ENCODE results near the gene CARD18. TPM values are rescaled to one million over a fixed set of nuclear protein-coding genes. Genes with fewer than 3 reads are reported as not detected.

CARD18 gene
- total RNA-seq, 2 donors from 2014 or later = not detected

DNA sequence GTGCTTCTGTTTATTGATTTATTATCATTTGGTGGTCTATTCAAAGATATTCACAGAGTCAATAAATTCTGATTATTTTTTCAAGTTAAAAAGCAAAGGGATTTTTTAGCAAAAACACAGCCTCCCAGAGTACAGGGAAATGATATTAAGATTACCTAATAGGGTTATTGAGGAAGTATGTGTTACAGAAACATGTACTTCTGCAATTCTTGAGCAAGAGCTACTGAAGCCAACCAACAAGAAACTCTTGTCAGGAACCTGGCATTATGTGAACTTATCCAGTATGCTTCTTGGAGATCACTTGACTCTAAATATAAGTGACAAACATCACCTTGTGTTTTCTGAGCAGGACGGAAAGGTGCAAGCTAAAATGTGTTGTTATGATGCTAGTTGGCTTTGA is 42.0 kb upstream of the CARD18 start:
- Mint-ChIP-seq H3K4me1 (no peaks in the 10 kb centered on the region), H3K4me3 (no peak overlapping the region), H3K27ac (no peak overlapping the region), H3K9me3 (no peaks in the 10 kb centered on the region), H3K27me3 (ENCODE audit: insufficient read depth) (no peaks in the 10 kb centered on the region), H3K36me3 (ENCODE audit: low read depth) (no peaks in the 10 kb centered on the region)
- H3K9me3 ChIP-seq (ENCODE audit: control insufficient read depth, low read length) = no peaks in the 10 kb centered on the region
- H3K9ac ChIP-seq (ENCODE audit: extremely low read depth, low read length, poor library complexity, severe bottlenecking) = no peak overlapping the region
- H3K27ac ChIP-seq (ENCODE audit: low read depth, low read length) = no peak overlapping the region
- no peaks in the 10 kb centered on the region for H3K4me1 ChIP-seq (ENCODE audit: control insufficient read depth, insufficient read depth, low read length)
- DNase-seq = no peak
- H3K4me3 ChIP-seq (ENCODE audit: low read length) = no peak overlapping the region
- no peaks in the 10 kb centered on the region for H3K27me3 ChIP-seq (ENCODE audit: control insufficient read depth, insufficient read depth, low read length, poor library complexity, severe bottlenecking)
- WGBS, 2 experiments (ENCODE audit: insufficient coverage in 1 of 2, insufficient read length in 1 of 2) = 100% methylated on average over 1 of the region's 1 CpG; no CpG with 5 or more reads in 1 of the 2 experiments
- TF ChIP-seq, protein P1, sequence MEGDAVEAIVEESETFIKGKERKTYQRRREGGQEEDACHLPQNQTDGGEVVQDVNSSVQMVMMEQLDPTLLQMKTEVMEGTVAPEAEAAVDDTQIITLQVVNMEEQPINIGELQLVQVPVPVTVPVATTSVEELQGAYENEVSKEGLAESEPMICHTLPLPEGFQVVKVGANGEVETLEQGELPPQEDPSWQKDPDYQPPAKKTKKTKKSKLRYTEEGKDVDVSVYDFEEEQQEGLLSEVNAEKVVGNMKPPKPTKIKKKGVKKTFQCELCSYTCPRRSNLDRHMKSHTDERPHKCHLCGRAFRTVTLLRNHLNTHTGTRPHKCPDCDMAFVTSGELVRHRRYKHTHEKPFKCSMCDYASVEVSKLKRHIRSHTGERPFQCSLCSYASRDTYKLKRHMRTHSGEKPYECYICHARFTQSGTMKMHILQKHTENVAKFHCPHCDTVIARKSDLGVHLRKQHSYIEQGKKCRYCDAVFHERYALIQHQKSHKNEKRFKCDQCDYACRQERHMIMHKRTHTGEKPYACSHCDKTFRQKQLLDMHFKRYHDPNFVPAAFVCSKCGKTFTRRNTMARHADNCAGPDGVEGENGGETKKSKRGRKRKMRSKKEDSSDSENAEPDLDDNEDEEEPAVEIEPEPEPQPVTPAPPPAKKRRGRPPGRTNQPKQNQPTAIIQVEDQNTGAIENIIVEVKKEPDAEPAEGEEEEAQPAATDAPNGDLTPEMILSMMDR (conservative IDR thresholded peaks at IDR 0.05) = no peak
- no peaks in the 10 kb centered on the region for H3K36me3 ChIP-seq (ENCODE audit: control insufficient read depth, insufficient read depth, low read length)

DNA sequence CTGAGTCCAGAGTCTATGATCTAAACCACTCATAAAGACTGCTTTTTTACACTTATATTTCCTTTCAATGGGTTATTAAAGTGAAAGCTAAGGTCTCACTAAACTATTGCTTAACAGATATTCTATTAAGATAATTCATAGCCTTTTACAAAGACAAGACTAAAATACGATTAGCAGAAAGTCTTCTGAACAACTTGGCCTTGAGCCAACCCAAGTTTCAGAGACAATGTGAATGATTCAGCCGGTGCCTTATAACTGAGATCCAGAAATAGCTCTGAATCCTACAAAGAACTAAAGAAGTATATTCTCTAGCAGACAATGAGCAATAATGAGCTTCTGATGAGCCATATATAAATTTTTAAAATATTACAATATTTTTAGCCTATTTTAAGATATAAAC is 41.5 kb upstream of the CARD18 start:
- no peaks in the 10 kb centered on the region for H3K4me1 ChIP-seq (ENCODE audit: control insufficient read depth, insufficient read depth, low read length)
- H3K9ac ChIP-seq (ENCODE audit: extremely low read depth, low read length, poor library complexity, severe bottlenecking) = no peak overlapping the region
- H3K4me3 ChIP-seq (ENCODE audit: low read length) = no peak overlapping the region
- no peaks in the 10 kb centered on the region for H3K9me3 Mint-ChIP-seq
- TF ChIP-seq, protein P1 (conservative IDR thresholded peaks at IDR 0.05) = no peak
- H3K36me3 ChIP-seq (ENCODE audit: control insufficient read depth, insufficient read depth, low read length) = no peaks in the 10 kb centered on the region
- H3K27me3 ChIP-seq (ENCODE audit: control insufficient read depth, insufficient read depth, low read length, poor library complexity, severe bottlenecking) = no peaks in the 10 kb centered on the region
- 98% methylated on average over 2 of the region's 2 CpGs; no CpG with 5 or more reads in 1 of the 2 experiments for WGBS, 2 experiments (ENCODE audit: insufficient coverage in 1 of 2, insufficient read length in 1 of 2)
- H3K27ac ChIP-seq (ENCODE audit: low read depth, low read length) = no peak overlapping the region
- no peaks in the 10 kb centered on the region for H3K4me1 Mint-ChIP-seq
- H3K27ac Mint-ChIP-seq = no peak overlapping the region
- H3K36me3 Mint-ChIP-seq (ENCODE audit: low read depth) = no peaks in the 10 kb centered on the region
- no peak for DNase-seq
- H3K9me3 ChIP-seq (ENCODE audit: control insufficient read depth, low read length) = no peaks in the 10 kb centered on the region
- H3K27me3 Mint-ChIP-seq (ENCODE audit: insufficient read depth) = no peaks in the 10 kb centered on the region
- no peak overlapping the region for H3K4me3 Mint-ChIP-seq

GRCh38 chr11:105179542-105180278 is 40.1 kb upstream of the CARD18 start:
- WGBS, 2 experiments (ENCODE audit: insufficient coverage in 1 of 2, insufficient read length in 1 of 2) = 80% methylated on average over 4 of the region's 5 CpGs; no CpG with 5 or more reads in 1 of the 2 experiments
- no peak overlapping the region for H3K4me3 ChIP-seq (ENCODE audit: low read length)
- H3K9me3 ChIP-seq (ENCODE audit: control insufficient read depth, low read length) = no peaks in the 10 kb centered on the region
- H3K9me3 Mint-ChIP-seq = no peaks in the 10 kb centered on the region
- H3K9ac ChIP-seq (ENCODE audit: extremely low read depth, low read length, poor library complexity, severe bottlenecking) = no peak overlapping the region
- H3K36me3 ChIP-seq (ENCODE audit: control insufficient read depth, insufficient read depth, low read length) = no peaks in the 10 kb centered on the region
- no peaks in the 10 kb centered on the region for H3K4me1 ChIP-seq (ENCODE audit: control insufficient read depth, insufficient read depth, low read length)
- DNase-seq = no peak
- no peaks in the 10 kb centered on the region for H3K36me3 Mint-ChIP-seq (ENCODE audit: low read depth)
- H3K27me3 Mint-ChIP-seq (ENCODE audit: insufficient read depth) = no peaks in the 10 kb centered on the region
- H3K27ac Mint-ChIP-seq = no peak overlapping the region
- TF ChIP-seq, protein P1 (conservative IDR thresholded peaks at IDR 0.05) = no peak
- no peak overlapping the region for H3K27ac ChIP-seq (ENCODE audit: low read depth, low read length)
- H3K4me3 Mint-ChIP-seq = no peak overlapping the region
- no peaks in the 10 kb centered on the region for H3K27me3 ChIP-seq (ENCODE audit: control insufficient read depth, insufficient read depth, low read length, poor library complexity, severe bottlenecking)
- no peaks in the 10 kb centered on the region for H3K4me1 Mint-ChIP-seq
